ENCODE measurements around the gene ABHD5.

DNA sequence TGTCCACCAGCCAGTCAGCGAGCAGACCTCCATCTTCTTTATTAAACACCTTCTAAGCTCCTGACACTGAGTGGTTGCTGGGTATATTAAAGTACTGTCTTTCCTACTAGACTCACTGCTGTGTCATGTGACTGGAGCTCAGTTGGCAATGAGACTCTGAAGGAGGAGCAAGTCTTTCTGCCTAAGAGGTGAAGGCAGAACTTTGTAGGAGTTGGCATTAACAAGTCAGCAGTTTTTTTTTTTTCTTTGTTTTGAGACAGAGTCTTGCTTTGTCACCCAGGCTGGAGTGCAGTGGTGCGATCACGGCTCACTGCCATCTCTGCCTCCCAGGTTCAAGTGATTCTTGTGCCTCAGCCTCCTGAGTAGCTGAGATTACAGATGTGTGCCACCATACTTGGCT, 62.2 kb downstream of the ABHD5 start:
- TF ChIP-seq, protein P1, sequence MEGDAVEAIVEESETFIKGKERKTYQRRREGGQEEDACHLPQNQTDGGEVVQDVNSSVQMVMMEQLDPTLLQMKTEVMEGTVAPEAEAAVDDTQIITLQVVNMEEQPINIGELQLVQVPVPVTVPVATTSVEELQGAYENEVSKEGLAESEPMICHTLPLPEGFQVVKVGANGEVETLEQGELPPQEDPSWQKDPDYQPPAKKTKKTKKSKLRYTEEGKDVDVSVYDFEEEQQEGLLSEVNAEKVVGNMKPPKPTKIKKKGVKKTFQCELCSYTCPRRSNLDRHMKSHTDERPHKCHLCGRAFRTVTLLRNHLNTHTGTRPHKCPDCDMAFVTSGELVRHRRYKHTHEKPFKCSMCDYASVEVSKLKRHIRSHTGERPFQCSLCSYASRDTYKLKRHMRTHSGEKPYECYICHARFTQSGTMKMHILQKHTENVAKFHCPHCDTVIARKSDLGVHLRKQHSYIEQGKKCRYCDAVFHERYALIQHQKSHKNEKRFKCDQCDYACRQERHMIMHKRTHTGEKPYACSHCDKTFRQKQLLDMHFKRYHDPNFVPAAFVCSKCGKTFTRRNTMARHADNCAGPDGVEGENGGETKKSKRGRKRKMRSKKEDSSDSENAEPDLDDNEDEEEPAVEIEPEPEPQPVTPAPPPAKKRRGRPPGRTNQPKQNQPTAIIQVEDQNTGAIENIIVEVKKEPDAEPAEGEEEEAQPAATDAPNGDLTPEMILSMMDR (IDR thresholded peaks at IDR 0.05), result no peak
- TF ChIP-seq POLR2A (IDR thresholded peaks at IDR 0.05), result no peak
